IPS-18a (cell line): Measurements from ENCODE around the gene RERE.

Experiments used
- H3K27ac ChIP-seq: one replicate; pipeline ENCODE4 v1.5.1; 2013; ENCODE audit warnings: low read length
- H3K27me3 ChIP-seq: one replicate; pipeline ENCODE4 v1.6.1; 2013; ENCODE audit warnings: mild to moderate bottlenecking, low read length; ENCODE audit not compliant: control insufficient read depth, insufficient read depth
- H3K36me3 ChIP-seq: one replicate; pipeline ENCODE4 v1.6.1; 2013; ENCODE audit warnings: low read depth, low read length; ENCODE audit not compliant: control insufficient read depth
- H3K4me1 ChIP-seq: one replicate; pipeline ENCODE4 v1.6.1; 2013; ENCODE audit warnings: low read depth, low read length; ENCODE audit not compliant: control insufficient read depth
- H3K4me3 ChIP-seq: one replicate; pipeline ENCODE4 v1.5.1; 2013; ENCODE audit warnings: low read length
- H3K9ac ChIP-seq: one replicate; pipeline ENCODE4 v1.6.1; 2013; ENCODE audit warnings: mild to moderate bottlenecking, low read length, moderate library complexity
- H3K9me3 ChIP-seq: one replicate; pipeline ENCODE4 v1.6.1; 2013; ENCODE audit warnings: low read depth, low read length; ENCODE audit not compliant: control insufficient read depth

RERE gene

DNA sequence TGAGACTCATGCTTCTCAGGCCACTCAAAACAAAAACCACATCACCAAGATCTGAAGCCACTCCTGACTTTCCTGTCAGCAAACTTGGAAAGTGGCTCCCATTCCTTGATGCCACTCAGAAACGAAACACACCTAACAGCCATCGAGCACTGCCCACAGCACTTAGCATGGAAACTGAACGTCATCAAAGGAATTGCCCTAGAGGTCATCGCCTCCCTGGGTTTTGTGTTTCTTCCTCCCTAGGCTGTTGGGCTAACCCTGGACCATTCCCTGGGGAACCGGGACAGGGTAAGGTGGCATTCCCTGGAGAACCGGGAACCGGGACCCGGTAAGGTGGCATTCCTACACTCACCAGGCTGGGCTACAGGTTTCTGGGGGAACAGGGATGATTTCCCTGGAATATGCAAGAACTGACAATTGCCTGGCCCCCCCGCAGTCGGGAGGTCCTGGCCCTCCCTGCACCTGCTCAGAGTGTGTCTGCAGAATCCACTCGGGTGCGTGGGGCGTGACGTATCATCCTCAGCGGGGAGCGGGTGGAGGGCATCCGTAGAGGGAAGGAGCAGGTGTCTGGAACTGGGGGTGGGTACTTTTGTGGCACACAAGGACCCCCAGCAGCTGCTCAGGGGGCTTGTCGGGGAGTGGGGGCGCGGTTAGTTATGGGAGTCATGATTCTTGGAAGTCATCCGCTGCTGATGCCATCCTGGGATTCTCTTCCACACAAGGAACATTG is 469.2 kb downstream of the RERE start:
- no peak overlapping the region for H3K27ac ChIP-seq

DNA sequence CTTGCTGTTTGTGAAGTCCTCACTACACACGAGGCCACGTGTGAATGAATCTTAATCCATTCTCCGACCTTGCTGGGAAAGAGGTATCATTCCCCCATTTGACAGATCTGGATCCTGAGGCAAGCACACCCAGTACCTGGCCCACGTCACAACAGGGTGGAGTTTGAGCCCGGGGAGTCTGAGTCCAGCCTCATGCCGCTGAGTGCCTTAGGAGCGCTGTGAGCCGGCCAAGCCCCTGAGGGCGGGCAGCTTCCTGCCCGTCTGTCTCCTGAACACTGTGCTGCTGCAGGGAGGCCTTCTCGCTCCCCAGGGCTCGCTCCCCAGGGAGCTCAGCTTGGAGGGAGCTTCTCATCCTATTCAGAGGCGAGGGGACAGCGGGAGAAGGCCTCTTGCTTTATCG is 469.8 kb downstream of the RERE start:
- no peak overlapping the region for H3K9ac ChIP-seq
- no peaks in the 10 kb centered on the region for H3K27me3 ChIP-seq
- H3K36me3 ChIP-seq: peaks cover 3% of the 10 kb centered on the region
- no peaks in the 10 kb centered on the region for H3K4me1 ChIP-seq
- H3K27ac ChIP-seq: no peak overlapping the region
- H3K9me3 ChIP-seq: no peaks in the 10 kb centered on the region
- H3K4me3 ChIP-seq: no peak overlapping the region

More for the DNA sequence above, 469.2 kb downstream of the RERE start:
- no peaks in the 10 kb centered on the region for H3K4me1 ChIP-seq
- no peaks in the 10 kb centered on the region for H3K27me3 ChIP-seq
- H3K9ac ChIP-seq: no peak overlapping the region
- no peaks in the 10 kb centered on the region for H3K9me3 ChIP-seq
- H3K4me3 ChIP-seq: no peak overlapping the region
- H3K36me3 ChIP-seq: peaks cover 3% of the 10 kb centered on the region

GRCh38 chr1:8345621-8346415 is 471.6 kb downstream of the RERE start:
- H3K36me3 ChIP-seq: no peaks in the 10 kb centered on the region
- no peaks in the 10 kb centered on the region for H3K27me3 ChIP-seq
- no peaks in the 10 kb centered on the region for H3K9me3 ChIP-seq
- H3K9ac ChIP-seq: no peak overlapping the region
- H3K4me3 ChIP-seq: no peak overlapping the region
- H3K4me1 ChIP-seq: no peaks in the 10 kb centered on the region
- no peak overlapping the region for H3K27ac ChIP-seq

- no peak overlapping the region for H3K4me3 ChIP-seq
- no peaks in the 10 kb centered on the region for H3K4me1 ChIP-seq
- no peaks in the 10 kb centered on the region for H3K9me3 ChIP-seq
- H3K27me3 ChIP-seq: no peaks in the 10 kb centered on the region
- H3K9ac ChIP-seq: no peak overlapping the region
- no peaks in the 10 kb centered on the region for H3K36me3 ChIP-seq
- no peak overlapping the region for H3K27ac ChIP-seq
These were observed 472.4 kb downstream of the RERE start for GRCh38 chr1:8344893-8345507.

DNA sequence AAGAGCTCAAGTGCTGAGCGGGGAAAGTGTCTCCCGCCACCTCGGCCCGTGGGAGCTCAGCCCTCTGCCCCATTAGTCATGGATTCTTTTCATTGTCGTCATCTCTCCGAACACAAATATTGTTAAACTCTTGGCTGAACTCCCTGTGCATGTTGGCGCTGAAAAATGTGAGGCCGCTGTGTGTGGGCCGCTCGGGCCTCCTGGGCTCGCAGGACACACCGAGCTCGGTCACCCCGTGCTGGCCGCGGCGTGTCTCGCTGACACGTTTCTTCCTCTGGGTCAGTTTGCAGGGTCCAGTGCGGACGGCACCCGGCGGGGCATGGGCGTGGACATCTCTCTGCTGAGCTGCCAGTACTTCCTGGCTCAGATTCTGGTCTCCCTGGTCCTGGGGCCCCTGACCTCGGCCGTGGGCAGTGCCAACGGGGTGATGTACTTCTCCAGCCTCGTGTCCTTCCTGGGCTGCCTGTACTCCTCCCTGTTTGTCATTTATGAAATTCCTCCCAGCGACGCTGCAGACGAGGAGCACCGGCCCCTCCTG is 473.9 kb downstream of the RERE start:
- Histone ChIP-seq H3K4me3 (no peak overlapping the region), H3K27ac (no peak overlapping the region), H3K4me1 (no peaks in the 10 kb centered on the region), H3K36me3 (no peaks in the 10 kb centered on the region), H3K9me3 (no peaks in the 10 kb centered on the region), H3K9ac (no peak overlapping the region), H3K27me3 (no peaks in the 10 kb centered on the region)

DNA sequence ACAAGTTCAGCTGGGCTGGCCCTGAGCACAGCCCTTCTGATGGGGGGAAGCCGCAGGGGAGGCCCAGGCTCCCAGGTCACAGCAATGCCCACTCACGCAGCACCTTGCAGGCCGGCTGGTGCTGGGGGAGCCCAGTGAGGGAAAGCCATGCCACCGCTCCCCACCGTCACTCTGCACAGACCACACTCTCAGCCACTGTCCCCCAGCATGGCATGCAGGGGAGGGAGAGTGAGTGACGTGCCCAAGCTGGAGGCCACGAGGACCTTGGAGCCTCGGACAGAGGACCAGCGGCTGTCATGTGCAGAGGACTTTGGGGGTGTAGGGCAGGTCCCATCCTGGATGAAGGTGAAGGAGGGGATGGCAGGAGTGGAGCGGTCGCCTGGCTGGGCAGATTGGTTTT is 474.4 kb downstream of the RERE start:
- Histone ChIP-seq H3K27ac (no peak overlapping the region), H3K9ac (no peak overlapping the region), H3K36me3 (no peaks in the 10 kb centered on the region), H3K9me3 (no peaks in the 10 kb centered on the region), H3K4me1 (no peaks in the 10 kb centered on the region), H3K4me3 (no peak overlapping the region), H3K27me3 (no peaks in the 10 kb centered on the region)

GRCh38 chr1:8342325-8342724 is 475.1 kb downstream of the RERE start:
- no peak overlapping the region for H3K4me3 ChIP-seq
- no peak overlapping the region for H3K9ac ChIP-seq
- H3K36me3 ChIP-seq: no peaks in the 10 kb centered on the region
- no peaks in the 10 kb centered on the region for H3K27me3 ChIP-seq
- H3K4me1 ChIP-seq: no peaks in the 10 kb centered on the region
- H3K27ac ChIP-seq: no peak overlapping the region
- no peaks in the 10 kb centered on the region for H3K9me3 ChIP-seq

GRCh38 chr1:8340448-8340847 is 477.0 kb downstream of the RERE start:
- Histone ChIP-seq H3K4me1 (no peaks in the 10 kb centered on the region), H3K9ac (no peak overlapping the region), H3K36me3 (no peaks in the 10 kb centered on the region), H3K9me3 (no peaks in the 10 kb centered on the region), H3K27ac (no peak overlapping the region), H3K4me3 (no peak overlapping the region), H3K27me3 (no peaks in the 10 kb centered on the region)

GRCh38 chr1:8339203-8339600 is 478.2 kb downstream of the RERE start:
- no peaks in the 10 kb centered on the region for H3K27me3 ChIP-seq
- no peak overlapping the region for H3K4me3 ChIP-seq
- no peak overlapping the region for H3K9ac ChIP-seq
- H3K36me3 ChIP-seq: no peaks in the 10 kb centered on the region
- no peak overlapping the region for H3K27ac ChIP-seq
- no peaks in the 10 kb centered on the region for H3K9me3 ChIP-seq
- H3K4me1 ChIP-seq: no peaks in the 10 kb centered on the region

GRCh38 chr1:8338526-8339202 is 478.8 kb downstream of the RERE start:
- H3K36me3 ChIP-seq: no peaks in the 10 kb centered on the region
- no peaks in the 10 kb centered on the region for H3K4me1 ChIP-seq
- H3K9ac ChIP-seq: no peak overlapping the region
- no peaks in the 10 kb centered on the region for H3K9me3 ChIP-seq
- H3K4me3 ChIP-seq: no peak overlapping the region
- no peak overlapping the region for H3K27ac ChIP-seq
- no peaks in the 10 kb centered on the region for H3K27me3 ChIP-seq
